H9 (cell line): ENCODE results near the gene PDK2. TPM values are rescaled to one million over a fixed set of nuclear protein-coding genes. Genes with fewer than 3 reads are reported as not detected.

ENCODE experiments used
- DNase-seq: peaks from one replicate; pipeline ENCODE4 v3.0.0-alpha.2; 2017
- H2AFZ ChIP-seq: one replicate; pipeline ENCODE4 v1.6.1; 2013; ENCODE audit warnings: mild to moderate bottlenecking, low read length, control low read depth, moderate library complexity
- H2AK5ac ChIP-seq: 2 replicates; pipeline ENCODE4 v1.6.1; 2013; ENCODE audit warnings: low read length, control low read depth, mixed read lengths; ENCODE audit not compliant: insufficient read length
- H2BK120ac ChIP-seq: one replicate; pipeline ENCODE4 v1.6.1; 2013; ENCODE audit warnings: low read depth, mild to moderate bottlenecking, low read length, control low read depth, inconsistent platforms; ENCODE audit not compliant: poor library complexity, severe bottlenecking
- H2BK12ac ChIP-seq: 2 replicates; pipeline ENCODE4 v1.6.1; 2013; ENCODE audit warnings: low read length, control low read depth, mixed read lengths, low read depth; ENCODE audit not compliant: insufficient read length
- H2BK15ac ChIP-seq: 2 replicates; pipeline ENCODE4 v1.6.1; 2013; ENCODE audit warnings: low read depth, low read length, control low read depth
- H2BK20ac ChIP-seq: one replicate; pipeline ENCODE4 v1.6.1; 2013; ENCODE audit warnings: low read depth, mild to moderate bottlenecking, low read length, control low read depth, inconsistent platforms; ENCODE audit not compliant: poor library complexity, severe bottlenecking
- H2BK5ac ChIP-seq: 2 replicates; pipeline ENCODE4 v1.6.1; 2013; ENCODE audit warnings: low read length, control low read depth, mixed read lengths; ENCODE audit not compliant: insufficient read length
- H3K14ac ChIP-seq: 2 replicates; pipeline ENCODE4 v1.6.1; 2013; ENCODE audit warnings: low read length, control low read depth; ENCODE audit not compliant: insufficient read depth
- H3K18ac ChIP-seq: 2 replicates; pipeline ENCODE4 v1.6.1; 2013; ENCODE audit warnings: low read depth, mild to moderate bottlenecking, mixed read lengths, low read length, control low read depth; ENCODE audit not compliant: insufficient read length
- H3K23ac ChIP-seq: 2 replicates; pipeline ENCODE4 v1.6.1; 2013; ENCODE audit warnings: low read length, control low read depth, mixed read lengths, low read depth; ENCODE audit not compliant: insufficient read length
- H3K23me2 ChIP-seq: 2 replicates; pipeline ENCODE4 v1.6.1; 2013; ENCODE audit warnings: low read depth, mild to moderate bottlenecking, mixed read lengths, low read length, control low read depth; ENCODE audit not compliant: insufficient read length, poor library complexity, severe bottlenecking
- H3K27ac ChIP-seq: 2 replicates; pipeline ENCODE4 v1.5.1; 2013; ENCODE audit warnings: low read length, control low read depth, mixed read lengths, low read depth; ENCODE audit not compliant: insufficient read length
- H3K27me3 ChIP-seq: 2 replicates; pipeline ENCODE4 v1.6.1; 2013; ENCODE audit warnings: low read length, control low read depth, inconsistent platforms; ENCODE audit not compliant: insufficient read depth
- H3K4ac ChIP-seq: 2 replicates; pipeline ENCODE4 v1.6.1; 2013; ENCODE audit warnings: low read depth, mild to moderate bottlenecking, control low read depth, inconsistent platforms, low read length, moderate library complexity
- H3K4me1 ChIP-seq: 2 replicates; pipeline ENCODE4 v1.6.1; 2013; ENCODE audit warnings: low read length, control low read depth, inconsistent platforms; ENCODE audit not compliant: insufficient read depth
- H3K4me2 ChIP-seq: 2 replicates; pipeline ENCODE4 v1.6.1; 2013; ENCODE audit warnings: low read length, control low read depth, mixed read lengths; ENCODE audit not compliant: insufficient read length, insufficient read depth
- H3K56ac ChIP-seq: 2 replicates; pipeline ENCODE4 v1.6.1; 2013; ENCODE audit warnings: low read depth, mild to moderate bottlenecking, mixed read lengths, low read length, control low read depth; ENCODE audit not compliant: insufficient read length
- H3K79me1 ChIP-seq: 2 replicates; pipeline ENCODE4 v1.6.1; 2013; ENCODE audit warnings: low read depth, mild to moderate bottlenecking, moderate library complexity, low read length, control low read depth, inconsistent platforms; ENCODE audit not compliant: insufficient read depth, poor library complexity, severe bottlenecking
- H3K79me2 ChIP-seq: 2 replicates; pipeline ENCODE4 v1.6.1; 2013; ENCODE audit warnings: low read length, control low read depth, inconsistent platforms; ENCODE audit not compliant: insufficient read depth
- H3K9ac ChIP-seq: 2 replicates; pipeline ENCODE4 v1.6.1; 2013; ENCODE audit warnings: low read length, control low read depth, mixed read lengths; ENCODE audit not compliant: insufficient read length; ENCODE audit errors: extremely low read depth
- H3K9me3 ChIP-seq: one replicate; pipeline ENCODE4 v1.6.1; 2013; ENCODE audit warnings: low read depth, low read length, inconsistent platforms; ENCODE audit not compliant: control insufficient read depth
- H3T11ph ChIP-seq: one replicate; pipeline ENCODE4 v1.6.1; 2013; ENCODE audit warnings: mild to moderate bottlenecking, low read length, control low read depth, inconsistent platforms
- H4K20me1 ChIP-seq: one replicate; pipeline ENCODE4 v1.6.1; 2013; ENCODE audit not compliant: control insufficient read depth, insufficient read length, insufficient read depth
- H4K5ac ChIP-seq: 2 replicates; pipeline ENCODE4 v1.6.1; 2013; ENCODE audit warnings: low read depth, mild to moderate bottlenecking, mixed read lengths, low read length, control low read depth; ENCODE audit not compliant: insufficient read length
- H4K8ac ChIP-seq: replicated peaks from 2 replicates; pipeline ENCODE4 v1.6.1; 2013; ENCODE audit warnings: low read length, control low read depth, mixed read lengths, low read depth; ENCODE audit not compliant: insufficient read length
- H4K91ac ChIP-seq: 2 replicates; pipeline ENCODE4 v1.6.1; 2013; ENCODE audit warnings: low read depth, mild to moderate bottlenecking, moderate library complexity, mixed read lengths, low read length, control low read depth; ENCODE audit not compliant: insufficient read length
- H3K27ac Mint-ChIP-seq, 3 experiments: 2 replicates in 2 of 3; 3 replicates in 1 of 3; pipeline ENCODE4 v1.8.0; 2020 to 2021; ENCODE audit warnings: mixed read lengths in 3 of 3, mild to moderate bottlenecking in 1 of 3, moderate library complexity in 1 of 3
- H3K27me3 Mint-ChIP-seq: 2 replicates; pipeline ENCODE4 v1.8.0; 2021; ENCODE audit warnings: low read depth, mild to moderate bottlenecking, moderate library complexity, mixed read lengths
- H3K36me3 Mint-ChIP-seq, 3 experiments: 2 replicates in 2 of 3; 3 replicates in 1 of 3; pipeline ENCODE4 v1.8.0; 2020 to 2021; ENCODE audit warnings: low read depth in 3 of 3, mixed read lengths in 3 of 3; ENCODE audit not compliant: insufficient read depth in 1 of 3
- H3K4me1 Mint-ChIP-seq, 2 experiments: 2 replicates each; pipeline ENCODE4 v1.8.0; 2020; ENCODE audit warnings: mixed read lengths in 2 of 2
- H3K4me3 Mint-ChIP-seq, 2 experiments: 2 replicates in 1 of 2; 3 replicates in 1 of 2; pipeline ENCODE4 v1.8.0; 2020 to 2021; ENCODE audit warnings: mild to moderate bottlenecking in 2 of 2, mixed read lengths in 2 of 2, moderate library complexity in 1 of 2
- H3K9me3 Mint-ChIP-seq, 2 experiments: 2 replicates in 1 of 2; 3 replicates in 1 of 2; pipeline ENCODE4 v1.8.0; 2020; ENCODE audit warnings: mild to moderate bottlenecking in 2 of 2, mixed read lengths in 2 of 2, moderate library complexity in 1 of 2
- WGBS: extraction: QIAGEN DNeasy Blood & Tissue Kit; methylation state at CpG from one replicate; pipeline ENCODE4 v1.1.7; 2013; ENCODE audit warnings: missing lambda C conversion rate, low lambda C conversion rate, mixed read lengths; ENCODE audit not compliant: insufficient read length; ENCODE audit errors: extremely low coverage; 5-methylcytosine and 5-hydroxymethylcytosine counted together
- total RNA-seq: library from RNA; stranded (reverse); gene quantifications from 2 replicates; pipeline ENCODE4 v1.2.1, GENCODE V29; 2021
- TF ChIP-seq, protein P1 (sequence below): fragments of 200-600 bp; sonication (generic); conservative IDR thresholded peaks from 3 replicates; pipeline ENCODE4 v1.8.0; 2021; ENCODE audit warnings: antibody characterized with exemption, mild to moderate bottlenecking

PDK2 gene
- total RNA-seq, 1 experiment from 2014 or later, result 19.9 TPM

DNA sequence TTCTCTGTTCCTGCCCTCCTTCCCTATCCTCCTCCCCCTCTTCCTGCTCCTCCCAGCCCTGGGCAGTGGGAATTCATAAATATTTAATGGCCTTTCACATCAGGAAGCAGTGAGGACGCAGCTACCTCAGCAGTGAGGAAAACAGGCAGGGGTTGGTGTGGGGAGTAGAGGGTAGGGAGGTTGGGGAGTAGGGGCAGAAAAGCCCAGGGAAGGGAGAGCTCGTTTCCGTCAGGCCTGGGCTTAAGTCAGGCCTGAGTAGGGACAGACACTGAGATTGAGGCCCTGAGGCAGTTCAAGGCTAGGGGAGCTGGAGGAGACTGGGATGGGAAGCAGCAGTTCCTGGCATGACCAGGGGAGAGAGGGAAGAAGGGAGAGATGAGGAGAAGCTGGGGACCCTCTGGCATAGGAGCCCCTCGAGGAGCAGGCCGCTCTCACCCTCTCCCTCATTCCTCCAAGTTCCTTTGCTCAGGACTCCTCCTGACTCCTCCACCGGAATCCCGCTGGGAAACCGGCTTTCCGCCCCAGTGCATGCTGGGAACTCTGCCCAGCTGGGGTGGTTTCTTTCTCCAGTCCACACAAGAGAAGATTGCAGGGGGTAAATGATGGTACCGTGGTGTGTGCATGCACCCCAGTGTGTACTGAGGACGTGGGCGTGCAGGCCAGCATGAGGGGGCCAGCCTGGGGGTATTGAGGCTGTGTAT, 28.6 kb downstream of the PDK2 start:
- Mint-ChIP-seq H3K36me3 (peaks cover 0 to 2% (median 0%) of the 10 kb centered on the region in 3 experiments; a peak in 1 of 7 replicates), H3K9me3 (no peaks in the 10 kb centered on the region), H3K4me3 (peak overlapping the region in 1 of 2 experiments; percentile 69; a peak in 2 of 5 replicates), H3K27me3 (peaks cover 44% of the 10 kb centered on the region), H3K27ac (peak overlapping the region; percentile 38 to 88 (median 53); a peak in 6 of 7 replicates), H3K4me1 (peaks cover 34 to 50% of the 10 kb centered on the region in 2 experiments)
- peaks cover 3% of the 10 kb centered on the region; the same call in 1 of the 2 replicates for H3K4me1 ChIP-seq
- no peak overlapping the region for H3K9ac ChIP-seq
- H2BK12ac ChIP-seq, result no peak overlapping the region
- no peak overlapping the region for H2BK120ac ChIP-seq
- H3K23me2 ChIP-seq, result peaks cover 5% of the 10 kb centered on the region
- H2AFZ ChIP-seq, result no peak overlapping the region
- no peak overlapping the region for H2AK5ac ChIP-seq
- TF ChIP-seq, protein P1, sequence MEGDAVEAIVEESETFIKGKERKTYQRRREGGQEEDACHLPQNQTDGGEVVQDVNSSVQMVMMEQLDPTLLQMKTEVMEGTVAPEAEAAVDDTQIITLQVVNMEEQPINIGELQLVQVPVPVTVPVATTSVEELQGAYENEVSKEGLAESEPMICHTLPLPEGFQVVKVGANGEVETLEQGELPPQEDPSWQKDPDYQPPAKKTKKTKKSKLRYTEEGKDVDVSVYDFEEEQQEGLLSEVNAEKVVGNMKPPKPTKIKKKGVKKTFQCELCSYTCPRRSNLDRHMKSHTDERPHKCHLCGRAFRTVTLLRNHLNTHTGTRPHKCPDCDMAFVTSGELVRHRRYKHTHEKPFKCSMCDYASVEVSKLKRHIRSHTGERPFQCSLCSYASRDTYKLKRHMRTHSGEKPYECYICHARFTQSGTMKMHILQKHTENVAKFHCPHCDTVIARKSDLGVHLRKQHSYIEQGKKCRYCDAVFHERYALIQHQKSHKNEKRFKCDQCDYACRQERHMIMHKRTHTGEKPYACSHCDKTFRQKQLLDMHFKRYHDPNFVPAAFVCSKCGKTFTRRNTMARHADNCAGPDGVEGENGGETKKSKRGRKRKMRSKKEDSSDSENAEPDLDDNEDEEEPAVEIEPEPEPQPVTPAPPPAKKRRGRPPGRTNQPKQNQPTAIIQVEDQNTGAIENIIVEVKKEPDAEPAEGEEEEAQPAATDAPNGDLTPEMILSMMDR, result no peak
- H3K56ac ChIP-seq, result no peak overlapping the region
- WGBS, result no CpG with 5 or more reads among the region's 12 CpGs
- H3K27me3 ChIP-seq, result no peaks in the 10 kb centered on the region; the same call in 1 of the 2 replicates
- no peak overlapping the region for H3K4ac ChIP-seq
- no peaks in the 10 kb centered on the region for H3K79me1 ChIP-seq
- H2BK20ac ChIP-seq, result no peak overlapping the region
- H3K9me3 ChIP-seq, result no peaks in the 10 kb centered on the region
- H3K4me2 ChIP-seq, result no peak overlapping the region
- H3K23ac ChIP-seq, result no peak overlapping the region
- DNase-seq, result peak; percentile 70
- no peak overlapping the region for H4K91ac ChIP-seq
- no peaks in the 10 kb centered on the region for H4K20me1 ChIP-seq
- H4K5ac ChIP-seq, result no peak overlapping the region
- H3T11ph ChIP-seq, result no peak overlapping the region
- H3K79me2 ChIP-seq, result no peaks in the 10 kb centered on the region
- H3K14ac ChIP-seq, result no peak overlapping the region
- no peak overlapping the region for H3K18ac ChIP-seq
- H2BK5ac ChIP-seq, result no peak overlapping the region
- no peak overlapping the region for H4K8ac ChIP-seq
- H2BK15ac ChIP-seq, result no peak overlapping the region
- no peak overlapping the region for H3K27ac ChIP-seq
